ENCODE measurements around the gene TPRG1. TPM values are rescaled to one million over a fixed set of nuclear protein-coding genes. Genes with fewer than 3 reads are reported as not detected.

TPRG1 gene
- total RNA-seq, 1 donor from 2014 or later, result 0.18 TPM

DNA sequence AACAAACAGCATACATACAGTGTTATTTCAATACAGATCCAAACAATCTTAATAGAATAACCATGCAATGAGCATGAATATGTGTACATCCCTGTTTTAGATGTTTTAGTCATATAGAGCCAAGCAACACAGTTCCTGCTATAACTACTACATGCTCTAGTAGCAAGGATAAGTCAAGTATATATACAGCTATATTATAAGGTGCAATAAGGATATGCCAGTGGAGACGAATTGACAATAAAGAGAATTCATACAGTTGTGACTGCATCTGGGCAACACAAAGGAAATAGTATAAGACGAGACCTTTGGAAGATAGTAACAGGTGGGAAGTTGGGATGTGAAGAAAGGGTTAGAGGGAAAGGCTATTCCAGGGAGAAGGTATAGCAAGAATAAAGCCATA lies 103.4 kb downstream of the TPRG1 start:
- Mint-ChIP-seq H3K9me3 (no peaks in the 10 kb centered on the region), H3K27me3 (peaks cover 8% of the 10 kb centered on the region), H3K4me1 (peaks cover 14% of the 10 kb centered on the region), H3K36me3 (ENCODE audit: low read depth) (no peaks in the 10 kb centered on the region), H3K27ac (no peak overlapping the region), H3K4me3 (no peak overlapping the region)
- ChIA-PET CTCF (interaction anchor here (0.6 kb wide), 1 partner anchor 638 kb away, joined by 3 read pairs; no protein-coding TSS in a partner anchor), POLR2A (no interaction called here)
- DNase-seq (no peak), ATAC-seq (ENCODE audit: low read depth) (no peak)
- intact Hi-C loops (cut with micrococcal nuclease), result no loop called here
- TF ChIP-seq, protein P1, sequence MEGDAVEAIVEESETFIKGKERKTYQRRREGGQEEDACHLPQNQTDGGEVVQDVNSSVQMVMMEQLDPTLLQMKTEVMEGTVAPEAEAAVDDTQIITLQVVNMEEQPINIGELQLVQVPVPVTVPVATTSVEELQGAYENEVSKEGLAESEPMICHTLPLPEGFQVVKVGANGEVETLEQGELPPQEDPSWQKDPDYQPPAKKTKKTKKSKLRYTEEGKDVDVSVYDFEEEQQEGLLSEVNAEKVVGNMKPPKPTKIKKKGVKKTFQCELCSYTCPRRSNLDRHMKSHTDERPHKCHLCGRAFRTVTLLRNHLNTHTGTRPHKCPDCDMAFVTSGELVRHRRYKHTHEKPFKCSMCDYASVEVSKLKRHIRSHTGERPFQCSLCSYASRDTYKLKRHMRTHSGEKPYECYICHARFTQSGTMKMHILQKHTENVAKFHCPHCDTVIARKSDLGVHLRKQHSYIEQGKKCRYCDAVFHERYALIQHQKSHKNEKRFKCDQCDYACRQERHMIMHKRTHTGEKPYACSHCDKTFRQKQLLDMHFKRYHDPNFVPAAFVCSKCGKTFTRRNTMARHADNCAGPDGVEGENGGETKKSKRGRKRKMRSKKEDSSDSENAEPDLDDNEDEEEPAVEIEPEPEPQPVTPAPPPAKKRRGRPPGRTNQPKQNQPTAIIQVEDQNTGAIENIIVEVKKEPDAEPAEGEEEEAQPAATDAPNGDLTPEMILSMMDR (IDR thresholded peaks at IDR 0.05), result no peak

DNA sequence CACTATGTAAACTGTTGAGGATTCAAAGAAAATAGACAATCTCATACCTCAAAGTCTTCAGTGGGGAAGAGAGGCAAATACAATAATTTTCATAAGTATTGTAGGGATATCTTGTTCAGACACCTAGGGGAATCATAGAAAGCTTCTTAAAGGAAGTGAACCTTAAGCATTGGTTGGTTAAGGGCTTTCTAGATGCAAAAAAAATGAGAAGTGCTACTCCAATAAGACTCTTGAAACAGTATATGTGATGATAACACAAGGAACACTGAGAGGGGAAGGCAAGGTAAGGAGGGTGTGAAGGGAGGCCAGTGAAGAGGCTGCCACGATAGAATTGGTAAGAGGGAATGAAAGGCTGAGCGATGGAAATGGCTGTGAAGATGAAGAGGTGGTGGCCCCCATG lies 104.1 kb downstream of the TPRG1 start:
- H3K36me3 Mint-ChIP-seq (ENCODE audit: low read depth), result no peaks in the 10 kb centered on the region
- no peak overlapping the region for H3K4me3 Mint-ChIP-seq
- peaks cover 8% of the 10 kb centered on the region for H3K27me3 Mint-ChIP-seq
- TF ChIP-seq, protein P1 (IDR thresholded peaks at IDR 0.05), result no peak
- DNase-seq (no peak), ATAC-seq (ENCODE audit: low read depth) (no peak)
- H3K4me1 Mint-ChIP-seq, result peaks cover 14% of the 10 kb centered on the region
- no peak overlapping the region for H3K27ac Mint-ChIP-seq
- H3K9me3 Mint-ChIP-seq, result no peaks in the 10 kb centered on the region
- POLR2A ChIA-PET, result no interaction called here
- intact Hi-C loops (cut with micrococcal nuclease), result no loop called here
- CTCF ChIA-PET, result no interaction called here

DNA sequence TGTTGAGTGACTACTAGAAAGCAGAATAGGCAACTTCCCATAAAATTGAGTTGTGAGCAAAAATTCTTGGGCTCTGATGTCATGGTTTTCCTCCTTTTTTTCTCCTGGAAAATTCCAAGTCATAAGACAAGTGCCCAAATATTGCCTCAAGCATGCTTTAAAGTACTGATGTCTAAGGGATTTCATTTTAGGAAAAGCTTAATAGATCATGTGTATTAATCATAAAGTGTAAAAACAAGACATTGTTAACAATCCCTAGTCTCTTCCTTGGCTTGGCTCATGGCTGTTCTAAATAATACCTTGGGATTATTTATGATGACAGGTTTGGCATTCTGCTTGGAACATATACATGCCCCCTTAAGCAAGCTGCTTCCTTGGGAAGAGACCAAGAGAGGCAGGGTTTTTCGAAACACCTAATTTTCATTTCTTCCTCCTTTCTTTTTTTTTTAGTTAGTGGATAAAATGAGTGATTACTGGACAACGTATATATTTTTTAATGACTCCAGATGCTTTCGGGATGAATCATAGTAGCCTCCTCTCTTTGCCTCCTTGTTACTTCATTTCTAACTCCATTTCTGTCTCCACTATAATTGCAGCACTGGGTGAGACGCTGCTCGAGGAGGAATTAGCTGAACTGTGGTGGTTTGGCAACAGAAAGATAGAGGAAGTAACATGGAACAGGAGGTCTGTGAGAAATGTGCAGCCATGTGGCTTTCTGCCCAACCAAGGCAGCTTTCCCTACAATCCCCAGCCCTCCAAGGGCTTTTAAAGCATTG lies 104.9 kb downstream of the TPRG1 start:
- ChIA-PET CTCF (interaction anchor here (0.6 to 0.8 kb wide), 2 partner anchors 12 to 141 kb away, joined by 3 to 4 read pairs; no protein-coding TSS in a partner anchor), POLR2A (no interaction called here)
- intact Hi-C loops (cut with micrococcal nuclease), result no loop called here
- Mint-ChIP-seq H3K27me3 (peaks cover 8% of the 10 kb centered on the region), H3K4me3 (no peak overlapping the region), H3K36me3 (ENCODE audit: low read depth) (no peaks in the 10 kb centered on the region), H3K27ac (no peak overlapping the region), H3K4me1 (peaks cover 14% of the 10 kb centered on the region), H3K9me3 (no peaks in the 10 kb centered on the region)
- DNase-seq, result no peak
- no peak for ATAC-seq (ENCODE audit: low read depth)
- TF ChIP-seq, protein P1 (IDR thresholded peaks at IDR 0.05), result no peak

DNA sequence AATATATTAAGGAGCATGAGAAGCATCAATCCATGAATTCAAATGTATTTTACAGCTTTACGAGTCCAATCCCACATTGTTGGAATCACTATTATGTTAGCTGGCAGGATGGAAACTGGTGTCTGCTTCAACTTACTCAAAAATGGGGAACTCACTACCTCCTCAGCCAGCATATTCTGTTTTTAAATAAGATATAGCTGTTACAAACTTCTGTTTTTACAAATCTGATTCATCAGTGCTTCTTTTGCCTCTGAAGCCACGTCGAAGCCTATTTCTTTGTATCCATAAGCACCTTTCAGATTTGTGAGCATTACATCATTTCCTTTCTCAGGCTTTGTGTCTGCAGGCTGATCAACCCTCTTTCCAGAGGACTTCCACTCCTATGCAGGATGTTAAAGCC lies 105.9 kb downstream of the TPRG1 start:
- ATAC-seq (ENCODE audit: low read depth) (no peak), DNase-seq (no peak)
- ChIA-PET CTCF (no interaction called here), POLR2A (no interaction called here)
- Mint-ChIP-seq H3K9me3 (no peaks in the 10 kb centered on the region), H3K27ac (no peak overlapping the region), H3K36me3 (ENCODE audit: low read depth) (no peaks in the 10 kb centered on the region), H3K4me1 (peaks cover 14% of the 10 kb centered on the region), H3K4me3 (no peak overlapping the region), H3K27me3 (peaks cover 8% of the 10 kb centered on the region)
- TF ChIP-seq, protein P1 (IDR thresholded peaks at IDR 0.05), result no peak
- intact Hi-C loops (cut with micrococcal nuclease), result no loop called here

DNA sequence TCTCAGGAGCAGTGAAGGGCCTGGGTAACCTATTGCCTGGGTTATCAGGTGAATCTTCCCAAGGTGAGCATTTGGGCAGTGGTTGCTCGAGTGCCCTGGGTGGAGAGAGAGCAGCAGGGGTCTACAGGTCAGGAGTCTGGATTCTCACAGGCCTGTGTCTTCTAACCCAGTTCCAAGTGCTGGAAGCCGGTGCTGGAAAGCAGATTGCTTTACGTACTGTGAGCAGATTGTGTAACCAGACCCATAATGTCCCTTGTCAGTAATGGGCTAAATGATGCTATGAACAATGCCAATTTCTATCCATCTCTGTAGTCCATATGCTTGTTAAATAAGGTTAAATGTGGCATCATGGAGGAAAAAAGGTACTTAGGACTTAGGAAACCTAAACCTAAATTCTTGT lies 106.5 kb downstream of the TPRG1 start:
- Mint-ChIP-seq H3K9me3 (no peaks in the 10 kb centered on the region), H3K27ac (no peak overlapping the region), H3K4me1 (peaks cover 14% of the 10 kb centered on the region), H3K4me3 (no peak overlapping the region), H3K27me3 (peaks cover 8% of the 10 kb centered on the region), H3K36me3 (ENCODE audit: low read depth) (no peaks in the 10 kb centered on the region)
- no peak for DNase-seq
- ChIA-PET POLR2A (no interaction called here), CTCF (no interaction called here)
- TF ChIP-seq, protein P1 (IDR thresholded peaks at IDR 0.05), result no peak
- no peak for ATAC-seq (ENCODE audit: low read depth)
- intact Hi-C loops (cut with micrococcal nuclease), result no loop called here

Measured in activated B cell treated with CpG ODN at 0.5 μM for 24 hours (primary cell).